Measurements from ENCODE around the gene ROPN1B.

Gene ROPN1B

DNA sequence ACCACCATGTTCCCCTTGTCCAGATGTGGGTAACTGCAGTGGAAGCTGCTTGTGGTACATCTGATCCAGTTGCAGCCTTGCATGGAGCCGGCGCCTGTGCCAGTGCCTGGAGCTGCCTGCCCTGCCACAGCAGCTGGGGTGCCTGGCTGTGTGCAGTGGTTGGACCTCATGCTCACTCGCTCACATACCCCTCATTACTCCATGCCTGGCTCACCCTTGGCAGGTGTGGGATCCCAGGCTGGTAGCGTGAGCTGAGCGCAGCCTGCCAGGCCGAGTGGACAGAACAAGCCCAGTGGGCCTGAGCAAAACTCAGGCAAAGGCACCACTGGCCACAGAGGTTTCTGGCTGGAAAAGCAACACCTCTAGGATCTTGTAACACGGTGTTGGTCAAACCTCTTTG is 35.7 kb downstream of the ROPN1B start:
- no peak for DNase-seq (ENCODE audit: low spot score)

GRCh38 chr3:126005951-126006350 is 37.0 kb downstream of the ROPN1B start:
- DNase-seq (ENCODE audit: low spot score), result peak; percentile 65

DNA sequence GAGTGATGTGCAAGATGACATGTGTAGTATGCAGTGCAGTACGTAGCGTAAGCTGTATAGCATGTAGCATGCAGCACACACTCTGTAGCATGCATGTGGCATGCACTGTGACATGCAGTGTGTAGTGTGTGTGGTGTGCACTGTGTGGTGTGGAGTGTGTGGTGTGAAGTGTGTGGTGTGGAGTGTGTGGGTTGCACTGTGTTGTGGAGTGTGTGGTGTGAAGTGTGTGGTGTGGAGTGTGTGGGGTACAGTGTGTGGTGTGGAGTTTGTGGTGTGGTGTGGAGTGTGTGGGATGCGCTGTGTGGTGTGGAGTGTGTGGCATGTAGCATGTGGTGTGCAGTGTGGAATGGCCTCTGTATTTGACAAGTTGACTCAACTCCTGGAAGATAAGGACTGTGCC is 39.2 kb downstream of the ROPN1B start:
- no peak for DNase-seq (ENCODE audit: low spot score)

DNA sequence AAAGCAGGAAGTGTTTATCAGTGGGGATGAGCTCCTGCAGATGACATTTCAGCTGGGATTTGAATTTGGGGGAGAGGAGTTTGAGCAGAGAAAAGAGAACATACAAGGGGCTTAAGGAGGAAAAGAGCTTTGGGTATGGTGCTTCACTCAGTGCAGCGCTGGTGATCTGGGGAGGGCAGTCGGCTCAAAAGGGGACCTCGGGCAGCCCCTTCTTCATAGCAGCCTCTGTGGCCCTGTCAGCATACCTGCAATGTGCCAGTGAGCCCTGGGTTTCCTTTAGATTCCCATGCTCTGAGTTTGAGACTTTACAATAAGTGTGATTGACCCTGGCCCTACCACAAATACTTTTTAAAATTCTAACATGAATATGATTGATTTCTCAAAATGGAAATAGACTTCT is 40.2 kb downstream of the ROPN1B start:
- DNase-seq (ENCODE audit: low spot score), result no peak

GRCh38 chr3:126013751-126014156 is 44.8 kb downstream of the ROPN1B start:
- DNase-seq (ENCODE audit: low spot score), result no peak

- DNase-seq (ENCODE audit: low spot score), result peak; percentile 73
Measured at GRCh38 chr3:126014252-126014651, 45.3 kb downstream of the ROPN1B start.

DNA sequence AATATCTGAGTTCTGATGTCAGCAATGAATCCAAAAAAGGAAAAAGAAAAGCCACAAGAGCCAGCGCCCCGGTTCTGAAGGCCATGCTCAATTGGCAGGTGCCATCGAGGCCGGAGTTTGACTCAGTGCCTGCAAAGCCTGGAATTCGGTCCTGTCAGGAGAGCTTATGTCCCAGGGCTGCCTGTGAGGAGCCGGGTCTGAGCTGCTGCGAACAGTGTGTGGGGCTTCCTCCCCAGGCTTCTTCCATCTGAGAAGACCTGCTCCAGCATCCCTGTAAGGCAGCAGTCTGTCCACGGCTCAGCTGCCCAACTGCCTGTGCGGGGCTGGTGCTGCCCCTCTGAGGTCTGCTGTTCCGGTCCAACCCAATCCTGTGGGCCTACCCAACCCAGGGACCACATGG is 46.1 kb downstream of the ROPN1B start:
- DNase-seq (ENCODE audit: low spot score), result no peak

- DNase-seq (ENCODE audit: low spot score), result no peak
Measured at GRCh38 chr3:126016616-126017015, 47.6 kb downstream of the ROPN1B start.

- DNase-seq (ENCODE audit: low spot score), result no peak
Measured at GRCh38 chr3:126017362-126017761, 48.4 kb downstream of the ROPN1B start.

GRCh38 chr3:126018545-126018944 is 49.6 kb downstream of the ROPN1B start:
- DNase-seq (ENCODE audit: low spot score), result no peak

DNA sequence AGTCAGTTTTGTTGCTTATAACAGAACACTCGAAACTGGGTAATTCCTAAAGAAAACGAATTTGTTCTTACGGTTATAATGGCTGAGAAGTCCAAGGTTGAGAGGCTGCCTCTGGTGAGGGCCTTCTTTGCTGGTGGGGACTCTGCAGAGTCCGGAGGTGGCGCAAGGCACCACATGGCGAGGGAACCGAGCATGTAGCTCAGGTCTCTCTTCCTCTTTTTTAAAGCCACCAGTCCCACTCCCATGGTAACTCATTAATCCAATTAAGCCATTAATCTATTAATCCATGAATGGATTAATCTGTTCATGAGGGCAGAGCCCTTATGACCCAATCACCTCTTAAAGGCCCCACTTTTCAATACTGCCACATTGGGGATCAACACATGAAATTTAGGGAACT is 50.0 kb downstream of the ROPN1B start:
- no peak for DNase-seq (ENCODE audit: low spot score)

GRCh38 chr3:126019683-126020082 is 50.7 kb downstream of the ROPN1B start:
- DNase-seq (ENCODE audit: low spot score), result no peak

DNA sequence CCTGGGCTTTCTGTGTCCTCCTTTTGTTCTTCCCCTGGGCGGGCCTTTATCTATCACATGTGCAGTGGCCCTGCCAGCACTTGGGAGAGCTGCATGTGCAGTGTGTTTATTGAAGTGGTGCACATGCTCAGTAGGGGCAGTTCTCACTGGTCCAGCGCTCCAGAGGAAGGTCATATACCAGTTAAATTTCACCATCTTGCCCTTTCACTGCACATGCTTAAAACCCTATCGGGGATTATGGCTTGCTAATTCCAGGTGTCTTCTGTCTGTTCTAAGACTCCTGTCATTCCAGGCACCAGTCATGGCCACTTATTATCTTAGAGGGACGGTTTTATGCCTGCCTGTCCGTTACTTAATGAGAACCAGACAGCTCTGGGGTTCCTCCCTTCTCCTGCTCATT is 52.2 kb downstream of the ROPN1B start:
- no peak for DNase-seq (ENCODE audit: low spot score)

DNA sequence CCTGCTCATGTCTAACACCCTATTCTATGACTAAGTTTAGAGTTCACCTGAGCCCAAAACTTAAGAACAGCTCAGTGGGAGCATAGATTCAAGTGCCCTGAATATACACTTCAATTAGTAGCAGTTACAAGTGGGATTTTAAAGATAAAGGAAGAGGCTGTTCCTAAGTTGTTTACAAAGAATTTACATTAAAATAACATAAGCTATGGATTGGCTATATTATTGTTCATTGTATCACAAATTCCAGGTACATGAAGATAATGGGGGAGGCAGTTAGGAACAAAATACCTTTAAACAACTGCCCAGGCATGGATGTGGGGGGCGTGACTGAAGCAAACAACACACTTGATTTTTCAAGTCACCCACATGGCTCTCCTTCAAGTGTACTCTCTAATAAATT is 52.7 kb downstream of the ROPN1B start:
- DNase-seq (ENCODE audit: low spot score), result no peak

DNA sequence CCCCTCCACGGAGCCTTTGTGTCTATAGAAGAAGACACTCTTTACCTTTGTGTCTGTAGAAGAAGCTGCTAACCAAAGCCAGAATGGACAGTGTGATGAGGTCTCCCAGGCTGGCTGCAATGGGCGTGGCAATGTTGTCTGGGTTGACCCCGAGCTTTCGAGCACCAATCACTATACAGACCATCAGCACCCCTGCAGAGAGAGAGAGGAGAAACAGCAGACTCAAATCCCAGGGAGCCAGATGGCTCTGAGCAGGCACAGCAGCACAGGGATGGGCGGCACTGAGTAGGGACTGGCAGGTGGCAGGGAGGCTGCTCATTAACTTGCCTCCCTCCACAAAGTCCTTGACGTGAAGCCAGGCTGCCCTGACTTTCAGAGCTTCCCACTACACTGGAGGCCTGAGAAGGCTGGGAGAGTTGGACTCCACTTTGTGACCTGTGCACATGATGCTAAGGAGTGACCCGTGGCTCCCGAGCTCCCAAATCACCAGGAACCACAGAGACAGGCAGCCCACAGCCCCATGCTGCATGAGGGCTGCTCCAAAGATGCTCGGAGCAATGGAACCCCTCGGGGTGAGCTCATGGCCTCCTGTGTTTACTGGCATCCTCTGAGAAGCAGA is 53.9 kb downstream of the ROPN1B start:
- DNase-seq (ENCODE audit: low spot score), result no peak

GRCh38 chr3:126023390-126023789 is 54.4 kb downstream of the ROPN1B start:
- DNase-seq (ENCODE audit: low spot score), result no peak

- DNase-seq (ENCODE audit: low spot score), result no peak
Measured at GRCh38 chr3:126024049-126024854, 55.3 kb downstream of the ROPN1B start.

GRCh38 chr3:126025116-126025729 is 56.2 kb downstream of the ROPN1B start:
- no peak for DNase-seq (ENCODE audit: low spot score)

DNA sequence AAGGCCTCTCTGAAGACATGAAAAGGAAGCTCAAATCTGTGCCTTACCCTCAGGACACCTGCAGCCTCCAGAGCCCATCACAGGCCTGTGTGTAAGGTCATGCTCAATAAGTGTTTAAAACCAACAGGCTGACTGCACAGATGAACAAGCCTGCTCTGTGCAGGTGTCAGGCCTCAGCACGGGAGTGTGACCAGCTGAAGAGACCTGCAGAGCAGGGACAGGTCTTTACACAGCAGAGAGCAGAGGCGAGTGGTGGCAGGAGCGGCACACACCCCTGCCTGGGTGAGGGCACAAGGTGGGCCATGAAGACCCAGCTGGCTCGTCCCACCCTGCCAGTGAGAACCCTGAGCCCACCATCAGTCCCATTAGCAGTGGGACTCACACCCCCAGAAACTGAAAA is 56.9 kb downstream of the ROPN1B start:
- no peak for DNase-seq (ENCODE audit: low spot score)

DNA sequence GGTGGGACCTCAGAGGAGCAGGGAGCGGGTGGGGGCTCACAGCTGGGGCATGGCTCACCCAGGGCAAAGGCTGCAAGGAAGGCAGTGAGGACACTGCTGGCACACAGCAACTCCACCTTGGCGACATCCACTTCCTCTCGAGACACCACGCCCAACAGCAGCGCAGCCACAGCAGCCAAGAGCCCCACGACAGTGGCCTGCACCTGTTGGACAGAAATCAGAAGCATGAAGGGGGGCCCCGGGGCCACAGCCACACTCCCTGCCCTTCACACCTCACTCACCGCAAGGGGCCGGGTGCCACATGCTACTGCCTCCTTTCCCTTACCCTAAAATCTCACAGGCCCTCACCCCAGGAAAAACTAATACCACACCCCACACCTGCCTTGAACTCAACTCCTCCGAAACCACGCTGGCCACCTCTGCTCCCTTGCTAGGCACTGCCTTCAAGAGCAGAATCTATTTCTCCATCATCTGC is 57.3 kb downstream of the ROPN1B start:
- no peak for DNase-seq (ENCODE audit: low spot score)

GRCh38 chr3:126026761-126027160 is 57.8 kb downstream of the ROPN1B start:
- no peak for DNase-seq (ENCODE audit: low spot score)

GRCh38 chr3:126028096-126028495 is 59.1 kb downstream of the ROPN1B start:
- no peak for DNase-seq (ENCODE audit: low spot score)

DNA sequence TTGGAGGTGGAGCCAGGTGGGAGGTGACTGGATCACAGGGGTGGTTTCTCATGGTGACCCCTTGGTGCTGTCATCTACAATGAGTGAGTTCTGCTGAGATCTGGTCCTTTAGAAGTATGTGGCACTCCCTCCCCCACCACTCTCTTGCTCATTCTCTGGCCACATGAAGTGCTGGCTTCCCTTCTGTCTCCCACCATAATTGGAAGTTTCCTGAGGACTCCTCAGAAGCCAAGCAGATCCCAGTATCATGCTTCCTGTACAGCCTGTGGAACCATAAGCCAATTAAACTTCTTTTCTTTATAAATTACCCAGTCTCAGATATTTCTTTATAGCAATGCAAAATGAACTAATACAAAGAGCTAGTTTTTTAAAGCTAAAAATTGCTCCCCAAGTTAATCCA is 60.3 kb downstream of the ROPN1B start:
- DNase-seq (ENCODE audit: low spot score), result no peak
